SK-N-SH treated with all-trans-retinoic acid at 6 μM for 48 hours (cell line): ENCODE data around the gene IL22.

Experiments
- ATAC-seq: fragments of 200-7000 bp; cut with Tn5 transposase; 3 replicates; pipeline ENCODE4 v1.9.1; 2020; ENCODE audit warnings: mild to moderate bottlenecking, moderate library complexity
- BACH2 ChIP-seq: fragments of 250-450 bp; sonication (Bioruptor Pico); IDR thresholded peaks from 2 replicates; pipeline ENCODE4 v1.9.0; 2021; ENCODE audit warnings: mild to moderate bottlenecking, borderline replicate concordance
- CREB5 ChIP-seq: fragments of 250-450 bp; sonication (Bioruptor Pico); IDR thresholded peaks from 2 replicates; pipeline ENCODE4 v1.5.1; 2020; ENCODE audit warnings: low read depth, mild to moderate bottlenecking, moderate library complexity
- CSDC2 ChIP-seq: fragments of 250-450 bp; sonication (Bioruptor Pico); IDR thresholded peaks from 2 replicates; pipeline ENCODE4 v1.5.0; 2020; ENCODE audit warnings: mild to moderate bottlenecking, moderate library complexity
- ESRRG ChIP-seq: fragments of 250-450 bp; sonication (Bioruptor Pico); IDR thresholded peaks from 2 replicates; pipeline ENCODE4 v1.6.1; 2021; ENCODE audit warnings: mild to moderate bottlenecking
- ISL1 ChIP-seq: fragments of 250-450 bp; sonication (Bioruptor Pico); IDR thresholded peaks from 2 replicates; pipeline ENCODE4 v2.1.2; 2022; ENCODE audit warnings: mild to moderate bottlenecking, moderate library complexity
- PATZ1 ChIP-seq: fragments of 250-450 bp; sonication (Bioruptor Pico); IDR thresholded peaks from 2 replicates; pipeline ENCODE4 v1.8.0; 2020; ENCODE audit warnings: mild to moderate bottlenecking, moderate library complexity, borderline replicate concordance
- POU6F1 ChIP-seq: fragments of 250-450 bp; sonication (Bioruptor Pico); IDR thresholded peaks from 2 replicates; pipeline ENCODE4 v1.8.0; 2021; ENCODE audit warnings: low read depth, mild to moderate bottlenecking, moderate library complexity, borderline replicate concordance
- PPARA ChIP-seq: fragments of 250-450 bp; sonication (Bioruptor Pico); IDR thresholded peaks from 2 replicates; pipeline ENCODE4 v1.5.0; 2020; ENCODE audit warnings: mild to moderate bottlenecking, borderline replicate concordance
- TSHZ2 ChIP-seq: fragments of 250-450 bp; sonication (Bioruptor Pico); IDR thresholded peaks from 2 replicates; pipeline ENCODE4 v1.5.0; 2020; ENCODE audit warnings: mild to moderate bottlenecking, moderate library complexity
- ZC3H10 ChIP-seq: fragments of 250-450 bp; sonication (Bioruptor Pico); IDR thresholded peaks from 2 replicates; pipeline ENCODE4 v1.5.1; 2021; ENCODE audit warnings: mild to moderate bottlenecking, moderate library complexity
- ZFP3 ChIP-seq: fragments of 250-450 bp; sonication (Bioruptor Pico); IDR thresholded peaks from 2 replicates; pipeline ENCODE4 v1.5.0; 2020; ENCODE audit warnings: mild to moderate bottlenecking, moderate library complexity
- ZNF70 ChIP-seq: fragments of 450-650 bp; formaldehyde crosslinking; IDR thresholded peaks from 2 replicates; pipeline ENCODE4 v1.5.0; 2020; ENCODE audit warnings: mild to moderate bottlenecking, moderate library complexity

The IL22 gene

GRCh38 chr12:68285541-68285940 lies 32.1 kb upstream of the IL22 start:
- TF ChIP-seq PPARA = no peak
- no peak for TF ChIP-seq CREB5 (CRISPR knock-in tag)
- no peak for TF ChIP-seq ISL1 (CRISPR knock-in tag)
- TF ChIP-seq ZC3H10 (CRISPR knock-in tag) = no peak
- TF ChIP-seq TSHZ2 (CRISPR knock-in tag) = no peak
- no peak for TF ChIP-seq PATZ1 (CRISPR knock-in tag)
- TF ChIP-seq ZFP3 (CRISPR knock-in tag) = no peak
- TF ChIP-seq POU6F1 = no peak
- ATAC-seq = no peak

GRCh38 chr12:68281322-68282077 lies 28.1 kb upstream of the IL22 start:
- ATAC-seq = no peak
- no peak for TF ChIP-seq ESRRG

GRCh38 chr12:68280240-68280639 lies 26.8 kb upstream of the IL22 start:
- TF ChIP-seq TSHZ2 (CRISPR knock-in tag) = no peak
- no peak for TF ChIP-seq CSDC2 (CRISPR knock-in tag)
- TF ChIP-seq ZNF70 (CRISPR knock-in tag) = no peak
- TF ChIP-seq, all 23 proteins: peak for 0
- ATAC-seq = no peak

GRCh38 chr12:68279227-68280054 lies 26.0 kb upstream of the IL22 start:
- peak; percentile 21; the same call in 1 of the 3 replicates for ATAC-seq
- TF ChIP-seq TSHZ2 (CRISPR knock-in tag) (peak; percentile 33; the same call in 1 of the 2 replicates), ZNF70 (CRISPR knock-in tag) (peak; percentile 81), BACH2 (CRISPR knock-in tag) (no peak), ISL1 (CRISPR knock-in tag) (0 out of 2 replicates have a peak, but pooled peaks have one; percentile 18)
